Erythroblast (primary cell): Measurements from ENCODE around the gene RPL7A.

ENCODE experiments used
- GATA1 ChIP-seq: IDR thresholded peaks from 2 replicates; pipeline ENCODE4 v1.6.1; 2011; ENCODE audit warnings: low read depth, mild to moderate bottlenecking, control low read depth, low read length, moderate library complexity
- POLR2A ChIP-seq: IDR thresholded peaks from 2 replicates; pipeline ENCODE4 v1.6.1; 2011; ENCODE audit warnings: mild to moderate bottlenecking, low read length

GRCh38 chr9:133351526-133351907 is 3.5 kb downstream of the RPL7A start:
- TF ChIP-seq POLR2A, result no peak
- no peak for TF ChIP-seq GATA1
